GM12865 (cell line): ENCODE results near the gene PRPF31.

Experiments used
- DNase-seq: peaks from one replicate; pipeline ENCODE4 v3.0.0; 2010; ENCODE audit warnings: low read depth
- H3K4me3 ChIP-seq: 2 replicates; pipeline ENCODE4 v1.5.1; 2011; ENCODE audit warnings: mild to moderate bottlenecking, low read depth, low read length, control low read depth
- CTCF ChIP-seq: IDR thresholded peaks from 2 replicates; pipeline ENCODE4 v1.5.1; 2011; ENCODE audit warnings: low read length, control low read depth, low read depth, inconsistent platforms; ENCODE audit not compliant: insufficient read depth; ENCODE audit errors: missing control alignments

Gene PRPF31

DNA sequence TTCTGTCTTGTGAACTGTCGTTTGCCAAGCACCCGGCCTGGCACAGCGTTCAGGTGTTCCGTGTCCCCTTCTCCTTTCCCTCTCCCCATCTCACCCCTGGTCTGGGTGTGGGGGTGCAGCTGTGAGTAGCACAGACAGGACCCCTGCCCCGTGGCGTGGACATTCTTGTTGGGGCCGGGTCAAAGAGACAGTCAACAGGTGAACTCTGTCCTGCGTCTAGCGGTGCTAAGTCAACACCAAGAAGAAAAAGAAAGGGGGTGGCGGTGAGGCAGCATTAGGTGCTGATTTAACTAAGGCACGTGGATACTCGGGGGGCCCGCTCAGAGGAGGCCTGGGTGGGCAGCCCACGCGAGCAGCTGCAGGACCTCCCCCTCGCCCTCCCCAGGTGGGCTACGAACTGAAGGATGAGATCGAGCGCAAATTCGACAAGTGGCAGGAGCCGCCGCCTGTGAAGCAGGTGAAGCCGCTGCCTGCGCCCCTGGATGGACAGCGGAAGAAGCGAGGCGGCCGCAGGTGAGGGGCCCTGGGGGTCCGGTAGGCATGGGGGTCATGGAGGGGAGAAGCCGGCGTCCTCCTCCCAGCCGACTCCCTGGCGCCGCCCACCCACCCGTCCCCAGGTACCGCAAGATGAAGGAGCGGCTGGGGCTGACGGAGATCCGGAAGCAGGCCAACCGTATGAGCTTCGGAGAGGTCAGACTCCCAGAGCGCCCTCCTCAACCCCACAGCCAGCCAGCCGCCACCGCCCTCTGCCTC, 12.3 kb downstream of the PRPF31 start:
- no peak overlapping the region for H3K4me3 ChIP-seq
- TF ChIP-seq CTCF: no peak
- DNase-seq: no peak

- no peak overlapping the region for H3K4me3 ChIP-seq
- no peak for TF ChIP-seq CTCF
- no peak for DNase-seq
Measured at GRCh38 chr19:54128441-54128725, 12.8 kb downstream of the PRPF31 start.

- TF ChIP-seq CTCF: no peak
- no peak for DNase-seq
- no peak overlapping the region for H3K4me3 ChIP-seq
Measured at GRCh38 chr19:54128796-54129616, 13.5 kb downstream of the PRPF31 start.

GRCh38 chr19:54129617-54129996, 14.1 kb downstream of the PRPF31 start:
- no peak for TF ChIP-seq CTCF
- DNase-seq: no peak
- H3K4me3 ChIP-seq: no peak overlapping the region

- no peak overlapping the region for H3K4me3 ChIP-seq
- DNase-seq: no peak
- TF ChIP-seq CTCF: no peak
Measured at GRCh38 chr19:54133312-54133956, 17.9 kb downstream of the PRPF31 start.

DNA sequence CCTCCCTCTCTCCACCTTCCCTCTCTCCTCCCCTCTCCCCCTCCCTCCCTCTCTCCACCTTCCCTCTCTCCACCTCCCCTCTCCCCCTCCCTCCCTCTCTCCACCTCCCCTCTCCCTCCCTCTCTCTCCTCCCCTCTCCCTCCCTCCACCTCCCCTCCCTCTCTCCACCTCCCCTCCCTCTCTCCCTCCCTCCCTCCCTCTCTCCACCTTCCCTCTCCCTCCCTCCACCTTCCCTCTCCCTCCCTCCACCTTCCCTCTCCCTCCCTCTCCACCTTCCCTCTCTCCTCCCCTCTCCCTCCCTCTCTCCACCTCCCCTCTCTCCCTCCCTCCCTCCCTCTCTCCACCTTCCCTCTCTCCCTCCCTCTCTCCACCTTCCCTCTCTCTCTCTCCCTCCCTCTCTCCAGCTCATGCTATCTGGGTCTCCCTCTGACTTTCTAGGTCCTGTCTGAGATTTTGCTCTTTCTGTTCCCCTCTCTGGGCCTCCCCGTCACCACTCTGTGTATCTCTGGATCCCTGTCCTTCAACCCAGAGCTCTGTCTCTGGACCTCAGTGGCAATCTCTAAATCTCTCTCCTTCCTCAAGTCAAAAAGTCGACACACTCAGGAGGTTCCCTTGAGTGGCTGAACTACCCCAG, 18.5 kb downstream of the PRPF31 start:
- no peak for DNase-seq
- H3K4me3 ChIP-seq: no peak overlapping the region
- no peak for TF ChIP-seq CTCF
